Pancreas (tissue), 10 donors: Measurements from ENCODE around the gene WFDC6. TPM values are rescaled to one million over a fixed set of nuclear protein-coding genes. Genes with fewer than 3 reads are reported as not detected.

ENCODE experiments used
- ATAC-seq, 4 donors: fragments of 200-7000 bp; cut with Tn5 transposase; one replicate each; pipeline versions ENCODE4 v1.8.0 to v1.9.1; 2020; ENCODE audit warnings: mild to moderate bottlenecking in 4 of 4, moderate library complexity in 4 of 4
- DNase-seq, 6 donors: peaks; one replicate each; pipeline ENCODE4 v3.0.0-alpha.2; 2020
- FAIRE-seq: peaks from 2 replicates; lab custom pipeline; 2012; peaks lifted over from hg19 to GRCh38; lab: Jason Lieb, UNC
- H3K27ac ChIP-seq, 4 donors: fragments of 200-600 bp; sonication (generic); 1 replicate in 3 of 4; 2 replicates in 1 of 4; pipeline versions ENCODE4 v1.5.0 to v1.8.0; 2020
- H3K27me3 ChIP-seq, 4 donors: fragments of 200-600 bp; one replicate each; pipeline ENCODE4 v1.8.0; 2021
- H3K36me3 ChIP-seq, 3 donors: fragments of 200-600 bp; sonication (generic) in 1 of 3; one replicate each; pipeline versions ENCODE4 v1.5.0 to v1.8.0; 2020 to 2021
- H3K4me1 ChIP-seq, 3 donors: fragments of 200-600 bp; one replicate each; pipeline ENCODE4 v1.8.0; 2021
- H3K4me3 ChIP-seq, 4 donors: fragments of 200-600 bp; sonication (generic) in 2 of 4; one replicate each; pipeline versions ENCODE4 v1.5.0 to v1.8.0; 2020 to 2021
- H3K9me3 ChIP-seq, 4 donors: fragments of 200-600 bp; one replicate each; pipeline ENCODE4 v1.8.0; 2021
- WGBS, 2 donors: extraction: QIAGEN DNeasy Blood & Tissue Kit; methylation state at CpG; one replicate each; pipeline ENCODE4 v1.1.7; 2013; 5-methylcytosine and 5-hydroxymethylcytosine counted together
- intact Hi-C, 3 donors: fragments of 100-400 bp; cut with DNase I; formaldehyde crosslinking; loops; one replicate each; pipeline versions ENCODE4 v1.11.1 to v1.14.2; 2022
- polyA plus RNA-seq, 2 donors: library from polyadenylated mRNA; stranded (reverse); fragments of 200-250 nt; gene quantifications; one replicate each; pipeline ENCODE4 v1.2.3, GENCODE V29; 2013
- total RNA-seq, 6 donors: library from RNA; stranded (reverse); fragmentation: NEBNext Ultra II Directional in 4 of 6; extraction: Animal tissue kit (Norgen Biotek cat#: 25700) in 4 of 6; gene quantifications; one replicate each; pipeline versions ENCODE4 v1.2.1 to v1.2.4, GENCODE V29; 2021 to 2023
- TF ChIP-seq, protein P1 (sequence below), 4 donors: fragments of 200-600 bp; sonication (generic) in 3 of 4; IDR thresholded peaks; one replicate each; pipeline versions ENCODE4 v1.5.0 to v1.8.0; 2021; ENCODE audit warnings: antibody characterized with exemption in 4 of 4
- donor health status: healthy with polysubstance abuse.
- donor health status: DM: no; HTN: no; CAD: no; lungs with moderate emphysema.
- donor health status: DM: no; HTN: no; CAD: no.
- donor health status: control.
- donor health status: control.
- donor health status: Bipolar disorder and iron deficiency.
- donor health status: DM: yes; HTN: yes; CAD: no.
- donor health status: DM: no; HTN: no; CAD: no.
- donor health status: DM: no; HTN: no; CAD: no.
- donor health status: DM: yes; HTN: yes; CAD: no.

The WFDC6 gene
- total and polyA plus RNA-seq, 8 donors, result not detected

DNA sequence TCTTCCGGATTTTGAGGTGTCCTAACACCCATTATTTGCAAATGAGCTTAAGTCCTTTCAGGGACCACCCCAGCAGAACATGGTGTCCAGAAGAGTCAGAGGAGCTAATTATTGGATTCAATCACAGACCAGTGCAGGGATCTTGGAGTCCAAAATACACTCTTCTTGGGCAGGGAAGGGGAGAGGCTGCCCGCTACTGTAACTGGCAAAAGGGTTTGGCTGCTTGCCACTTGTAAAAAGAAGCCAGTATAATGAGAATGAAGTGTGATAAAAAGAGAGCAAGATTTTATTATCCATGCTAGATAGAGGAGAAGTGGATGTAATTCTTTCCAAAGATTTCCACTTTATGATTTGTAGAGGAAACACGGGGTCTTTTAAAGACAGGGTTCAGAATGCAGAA lies 43.1 kb downstream of the WFDC6 start:
- 63 to 64% methylated on average over 3 of the region's 3 CpGs for WGBS, 2 donors
- Histone ChIP-seq H3K27ac (no peak overlapping the region), H3K4me3 (no peak overlapping the region), H3K9me3 (no peaks in the 10 kb centered on the region), H3K4me1 (no peaks in the 10 kb centered on the region), H3K27me3 (no peaks in the 10 kb centered on the region), H3K36me3 (no peaks in the 10 kb centered on the region)
- intact Hi-C loops, result no loop called here
- FAIRE-seq (no peak), DNase-seq (no peak), ATAC-seq (no peak)
- TF ChIP-seq, protein P1, sequence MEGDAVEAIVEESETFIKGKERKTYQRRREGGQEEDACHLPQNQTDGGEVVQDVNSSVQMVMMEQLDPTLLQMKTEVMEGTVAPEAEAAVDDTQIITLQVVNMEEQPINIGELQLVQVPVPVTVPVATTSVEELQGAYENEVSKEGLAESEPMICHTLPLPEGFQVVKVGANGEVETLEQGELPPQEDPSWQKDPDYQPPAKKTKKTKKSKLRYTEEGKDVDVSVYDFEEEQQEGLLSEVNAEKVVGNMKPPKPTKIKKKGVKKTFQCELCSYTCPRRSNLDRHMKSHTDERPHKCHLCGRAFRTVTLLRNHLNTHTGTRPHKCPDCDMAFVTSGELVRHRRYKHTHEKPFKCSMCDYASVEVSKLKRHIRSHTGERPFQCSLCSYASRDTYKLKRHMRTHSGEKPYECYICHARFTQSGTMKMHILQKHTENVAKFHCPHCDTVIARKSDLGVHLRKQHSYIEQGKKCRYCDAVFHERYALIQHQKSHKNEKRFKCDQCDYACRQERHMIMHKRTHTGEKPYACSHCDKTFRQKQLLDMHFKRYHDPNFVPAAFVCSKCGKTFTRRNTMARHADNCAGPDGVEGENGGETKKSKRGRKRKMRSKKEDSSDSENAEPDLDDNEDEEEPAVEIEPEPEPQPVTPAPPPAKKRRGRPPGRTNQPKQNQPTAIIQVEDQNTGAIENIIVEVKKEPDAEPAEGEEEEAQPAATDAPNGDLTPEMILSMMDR (IDR thresholded peaks at IDR 0.05), result no peak

DNA sequence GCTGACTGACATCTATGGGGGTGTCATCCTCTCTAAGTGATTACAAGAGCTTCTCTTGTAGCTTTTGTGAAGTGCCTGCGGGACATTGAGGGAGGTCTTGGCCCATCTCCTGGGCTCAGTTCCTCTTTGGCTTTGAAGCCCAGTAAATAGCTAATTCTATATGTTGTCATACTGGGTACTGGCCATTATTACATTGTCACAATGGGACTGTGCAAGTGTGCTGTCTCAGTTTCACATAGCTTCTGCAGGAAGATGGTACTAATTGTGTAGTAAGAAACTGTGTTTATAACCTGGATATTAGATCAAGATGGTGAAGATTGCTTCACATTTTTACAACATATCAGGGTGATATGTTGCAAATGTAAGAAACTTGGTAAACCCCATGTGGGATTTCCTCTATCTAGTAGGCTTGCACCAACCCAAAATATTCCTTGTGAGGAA lies 43.8 kb downstream of the WFDC6 start:
- TF ChIP-seq, protein P1 (IDR thresholded peaks at IDR 0.05), result no peak
- WGBS, 2 donors, result 80 to 83% methylated on average over 1 of the region's 1 CpG
- no peaks in the 10 kb centered on the region for H3K9me3 ChIP-seq
- no peaks in the 10 kb centered on the region for H3K27me3 ChIP-seq
- no peaks in the 10 kb centered on the region for H3K4me1 ChIP-seq
- intact Hi-C loops, result no loop called here
- no peak overlapping the region for H3K4me3 ChIP-seq
- H3K27ac ChIP-seq, result no peak overlapping the region
- DNase-seq (no peak), ATAC-seq (no peak), FAIRE-seq (no peak)
- H3K36me3 ChIP-seq, result no peaks in the 10 kb centered on the region

DNA sequence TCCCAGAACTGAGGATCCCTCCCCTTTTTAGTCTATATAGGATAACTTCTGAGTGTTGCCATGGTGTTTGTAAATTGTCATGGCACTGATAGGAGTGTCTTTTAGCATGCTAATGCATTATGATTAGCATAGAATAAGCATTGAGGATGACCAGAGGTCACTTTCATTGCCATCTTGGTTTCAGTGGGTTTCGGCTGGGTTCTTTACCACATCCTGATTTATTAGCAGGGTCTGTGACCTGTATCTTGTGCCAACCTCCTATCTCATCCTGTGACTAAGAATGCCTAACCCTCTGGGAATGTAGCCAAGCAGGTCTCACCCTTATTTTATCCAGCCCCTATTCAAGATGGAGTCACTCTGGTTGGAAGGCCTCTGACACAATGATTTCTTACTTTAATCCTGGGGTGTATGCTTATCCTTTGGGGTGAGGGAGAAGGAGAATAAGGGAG lies 50.2 kb downstream of the WFDC6 start:
- Histone ChIP-seq H3K27me3 (no peaks in the 10 kb centered on the region), H3K36me3 (no peaks in the 10 kb centered on the region), H3K9me3 (no peaks in the 10 kb centered on the region), H3K27ac (no peak overlapping the region), H3K4me1 (no peaks in the 10 kb centered on the region), H3K4me3 (no peak overlapping the region)
- intact Hi-C loops, result no loop called here
- WGBS, 2 donors, result 68 to 80% methylated on average over 1 of the region's 1 CpG
- ATAC-seq (no peak), FAIRE-seq (no peak), DNase-seq (no peak)
- TF ChIP-seq, protein P1 (IDR thresholded peaks at IDR 0.05), result no peak

DNA sequence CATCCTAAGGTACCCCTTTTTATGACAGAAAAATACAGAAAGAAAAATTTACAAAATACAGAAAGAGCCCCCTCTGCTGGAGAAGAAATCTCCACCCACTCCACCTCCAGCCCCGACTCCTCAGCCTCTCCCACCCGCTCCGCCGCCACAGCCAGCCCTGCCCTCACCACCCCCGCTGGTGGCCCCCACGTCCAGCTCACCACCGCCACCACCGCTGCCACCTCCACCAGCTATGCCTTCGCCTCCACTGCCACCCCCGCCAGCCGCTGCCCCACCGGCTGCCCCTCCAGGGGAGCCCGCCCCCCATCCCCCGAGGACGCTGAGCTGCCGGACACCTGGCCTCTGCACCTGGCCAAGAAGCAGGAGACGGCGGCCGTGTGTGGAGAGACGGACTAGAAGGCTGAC lies 52.0 kb downstream of the WFDC6 start:
- Histone ChIP-seq H3K9me3 (no peaks in the 10 kb centered on the region), H3K4me1 (no peaks in the 10 kb centered on the region), H3K27ac (no peak overlapping the region), H3K4me3 (no peak overlapping the region), H3K27me3 (no peaks in the 10 kb centered on the region), H3K36me3 (no peaks in the 10 kb centered on the region)
- no peak for FAIRE-seq
- peak in 2 of 6 donors; percentile 17 to 58 for DNase-seq
- TF ChIP-seq, protein P1 (IDR thresholded peaks at IDR 0.05), result no peak
- no peak for ATAC-seq
- whole genome bisulfite sequencing, 2 donors, result 19 to 22% methylated on average over 20 of the region's 20 CpGs
- intact Hi-C loops, result no loop called here

DNA sequence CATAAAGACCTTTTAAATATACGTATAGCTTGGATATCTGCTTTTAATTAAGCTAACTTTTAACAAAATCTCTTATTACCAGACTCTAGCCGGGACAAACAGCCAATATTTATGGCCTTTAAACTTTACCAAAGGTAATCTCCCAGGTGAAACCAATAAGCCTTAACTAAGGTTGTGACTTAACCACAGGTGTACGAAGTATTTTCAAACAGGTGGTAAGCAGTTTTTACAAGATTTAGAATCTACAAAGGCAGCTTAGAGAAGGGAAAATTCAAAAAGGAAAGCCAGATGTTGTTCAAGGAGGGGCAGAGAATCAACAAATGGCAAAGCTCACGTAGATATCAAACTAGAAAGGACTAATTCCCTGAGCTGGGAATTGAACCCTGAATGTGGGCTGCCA lies 53.9 kb downstream of the WFDC6 start:
- TF ChIP-seq, protein P1 (IDR thresholded peaks at IDR 0.05), result no peak
- FAIRE-seq (no peak), DNase-seq (no peak), ATAC-seq (no peak)
- no peaks in the 10 kb centered on the region for H3K4me1 ChIP-seq
- no peaks in the 10 kb centered on the region for H3K9me3 ChIP-seq
- no peak overlapping the region for H3K27ac ChIP-seq
- H3K4me3 ChIP-seq, result no peak overlapping the region
- no peaks in the 10 kb centered on the region for H3K36me3 ChIP-seq
- 61 to 65% methylated on average over 4 of the region's 4 CpGs for whole genome bisulfite sequencing, 2 donors
- H3K27me3 ChIP-seq, result no peaks in the 10 kb centered on the region
- intact Hi-C loops, result no loop called here
